ENCODE results near the gene GAP43.

GRCh38 chr3:115702598-115702997, 79.3 kb downstream of the GAP43 start:
- TF ChIP-seq POLR2A (IDR thresholded peaks at IDR 0.05): no peak
- TF ChIP-seq, protein P1, sequence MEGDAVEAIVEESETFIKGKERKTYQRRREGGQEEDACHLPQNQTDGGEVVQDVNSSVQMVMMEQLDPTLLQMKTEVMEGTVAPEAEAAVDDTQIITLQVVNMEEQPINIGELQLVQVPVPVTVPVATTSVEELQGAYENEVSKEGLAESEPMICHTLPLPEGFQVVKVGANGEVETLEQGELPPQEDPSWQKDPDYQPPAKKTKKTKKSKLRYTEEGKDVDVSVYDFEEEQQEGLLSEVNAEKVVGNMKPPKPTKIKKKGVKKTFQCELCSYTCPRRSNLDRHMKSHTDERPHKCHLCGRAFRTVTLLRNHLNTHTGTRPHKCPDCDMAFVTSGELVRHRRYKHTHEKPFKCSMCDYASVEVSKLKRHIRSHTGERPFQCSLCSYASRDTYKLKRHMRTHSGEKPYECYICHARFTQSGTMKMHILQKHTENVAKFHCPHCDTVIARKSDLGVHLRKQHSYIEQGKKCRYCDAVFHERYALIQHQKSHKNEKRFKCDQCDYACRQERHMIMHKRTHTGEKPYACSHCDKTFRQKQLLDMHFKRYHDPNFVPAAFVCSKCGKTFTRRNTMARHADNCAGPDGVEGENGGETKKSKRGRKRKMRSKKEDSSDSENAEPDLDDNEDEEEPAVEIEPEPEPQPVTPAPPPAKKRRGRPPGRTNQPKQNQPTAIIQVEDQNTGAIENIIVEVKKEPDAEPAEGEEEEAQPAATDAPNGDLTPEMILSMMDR (IDR thresholded peaks at IDR 0.05): no peak
